Astrocyte (in vitro differentiated cells and primary cell): ENCODE data around the gene CD164. TPM values are rescaled to one million over a fixed set of nuclear protein-coding genes. Genes with fewer than 3 reads are reported as not detected.

Source experiments
- DNase-seq: peaks from one replicate; pipeline ENCODE4 v3.0.0-alpha.2; 2010; ENCODE audit warnings: low read depth
- FAIRE-seq: peaks from 2 replicates; lab custom pipeline; 2011; peaks lifted over from hg19 to GRCh38; lab: Jason Lieb, UNC
- H2AFZ ChIP-seq: 2 replicates; pipeline ENCODE4 v1.6.0; 2012; ENCODE audit warnings: low read depth, low read length, inconsistent platforms
- H3K27ac ChIP-seq: 2 replicates; pipeline ENCODE4 v1.5.1; 2011; ENCODE audit warnings: low read depth, low read length, inconsistent platforms
- H3K27me3 ChIP-seq: 2 replicates; pipeline ENCODE4 v1.6.0; 2011; ENCODE audit warnings: low read length, inconsistent platforms; ENCODE audit not compliant: insufficient read depth
- H3K36me3 ChIP-seq: 2 replicates; pipeline ENCODE4 v1.5.1; 2011; ENCODE audit warnings: low read length, inconsistent platforms; ENCODE audit not compliant: insufficient read depth
- H3K4me1 ChIP-seq: 2 replicates; pipeline ENCODE4 v1.5.1; 2011; ENCODE audit warnings: low read length, inconsistent platforms; ENCODE audit not compliant: insufficient read depth
- H3K4me2 ChIP-seq: 2 replicates; pipeline ENCODE4 v1.6.0; 2012; ENCODE audit warnings: low read length, inconsistent platforms
- H3K4me3 ChIP-seq: 2 replicates; pipeline ENCODE4 v1.5.1; 2011; ENCODE audit warnings: low read depth, mild to moderate bottlenecking, low read length, inconsistent platforms; ENCODE audit not compliant: insufficient read depth
- H3K79me2 ChIP-seq: 2 replicates; pipeline ENCODE4 v1.6.0; 2012; ENCODE audit warnings: mild to moderate bottlenecking, low read length, inconsistent platforms; ENCODE audit not compliant: insufficient read depth
- H3K9ac ChIP-seq: 2 replicates; pipeline ENCODE4 v1.6.0; 2012; ENCODE audit warnings: mild to moderate bottlenecking, low read length, inconsistent platforms
- H3K9me3 ChIP-seq: 2 replicates; pipeline ENCODE4 v1.5.1; 2012; ENCODE audit warnings: low read depth, mild to moderate bottlenecking, low read length, inconsistent platforms; ENCODE audit not compliant: insufficient read depth
- H4K20me1 ChIP-seq: 2 replicates; pipeline ENCODE4 v1.6.0; 2012; ENCODE audit warnings: low read length, inconsistent platforms; ENCODE audit not compliant: insufficient read depth
- H3K27ac Mint-ChIP-seq: one replicate; pipeline ENCODE4 v1.8.0; 2021; ENCODE audit warnings: mild to moderate bottlenecking, mixed read lengths; ENCODE audit not compliant: unreplicated experiment
- H3K27me3 Mint-ChIP-seq: one replicate; pipeline ENCODE4 v1.8.0; 2021; ENCODE audit warnings: low read depth, mixed read lengths; ENCODE audit not compliant: unreplicated experiment
- H3K36me3 Mint-ChIP-seq: one replicate; pipeline ENCODE4 v1.8.0; 2021; ENCODE audit warnings: low read depth, mixed read lengths; ENCODE audit not compliant: unreplicated experiment
- H3K4me1 Mint-ChIP-seq: one replicate; pipeline ENCODE4 v1.8.0; 2021; ENCODE audit warnings: low read depth, mixed read lengths; ENCODE audit not compliant: unreplicated experiment
- H3K4me3 Mint-ChIP-seq: one replicate; pipeline ENCODE4 v1.8.0; 2021; ENCODE audit warnings: mild to moderate bottlenecking, moderate library complexity, mixed read lengths; ENCODE audit not compliant: unreplicated experiment
- H3K9me3 Mint-ChIP-seq: one replicate; pipeline ENCODE4 v1.8.0; 2021; ENCODE audit warnings: mild to moderate bottlenecking, mixed read lengths; ENCODE audit not compliant: unreplicated experiment
- CTCF ChIP-seq: IDR thresholded peaks from 2 replicates; pipeline ENCODE4 v1.5.1; 2011; ENCODE audit warnings: low read depth, mild to moderate bottlenecking, inconsistent platforms, low read length, moderate library complexity; ENCODE audit not compliant: insufficient read depth
- EZH2 ChIP-seq: IDR thresholded peaks from 2 replicates; pipeline ENCODE4 v1.6.1; 2012; ENCODE audit warnings: mild to moderate bottlenecking, low read length, inconsistent platforms; ENCODE audit not compliant: insufficient read depth
- total RNA-seq: library from RNA; stranded (reverse); gene quantifications from 2 replicates; pipeline ENCODE4 v1.2.1, GENCODE V29; 2021

CD164 gene
- total RNA-seq, 1 donor from 2014 or later = 345 TPM

- no peaks in the 10 kb centered on the region for H3K4me1 Mint-ChIP-seq
- no peak overlapping the region for H2AFZ ChIP-seq
- peaks cover 6% of the 10 kb centered on the region for H3K27me3 Mint-ChIP-seq
- H3K79me2 ChIP-seq = no peaks in the 10 kb centered on the region
- H3K9me3 Mint-ChIP-seq = no peaks in the 10 kb centered on the region
- no peak overlapping the region for H3K4me3 ChIP-seq
- H3K27ac Mint-ChIP-seq = peak overlapping the region; percentile 82
- H3K4me3 Mint-ChIP-seq = no peak overlapping the region
- peaks cover 4% of the 10 kb centered on the region for H3K27me3 ChIP-seq
- DNase-seq (no peak), FAIRE-seq (no peak)
- no peaks in the 10 kb centered on the region for H3K36me3 Mint-ChIP-seq
- no peaks in the 10 kb centered on the region for H3K9me3 ChIP-seq
- no peaks in the 10 kb centered on the region for H4K20me1 ChIP-seq
- no peak overlapping the region for H3K27ac ChIP-seq
- no peak overlapping the region for H3K9ac ChIP-seq
- H3K4me2 ChIP-seq = no peak overlapping the region
- TF ChIP-seq EZH2 = no peak
- H3K36me3 ChIP-seq = no peaks in the 10 kb centered on the region
- H3K4me1 ChIP-seq = no peaks in the 10 kb centered on the region
These were observed 11.6 kb upstream of the CD164 start for GRCh38 chr6:109393886-109394281.

GRCh38 chr6:109393157-109393885 is 11.1 kb upstream of the CD164 start:
- H3K36me3 Mint-ChIP-seq = no peaks in the 10 kb centered on the region
- Histone ChIP-seq H3K4me2 (no peak overlapping the region), H3K27ac (no peak overlapping the region), H3K9ac (no peak overlapping the region), H2AFZ (no peak overlapping the region), H3K9me3 (no peaks in the 10 kb centered on the region), H4K20me1 (no peaks in the 10 kb centered on the region), H3K4me3 (no peak overlapping the region), H3K79me2 (no peaks in the 10 kb centered on the region), H3K4me1 (no peaks in the 10 kb centered on the region), H3K27me3 (peaks cover 4% of the 10 kb centered on the region), H3K36me3 (no peaks in the 10 kb centered on the region)
- no peak overlapping the region for H3K4me3 Mint-ChIP-seq
- no peaks in the 10 kb centered on the region for H3K9me3 Mint-ChIP-seq
- H3K4me1 Mint-ChIP-seq = no peaks in the 10 kb centered on the region
- TF ChIP-seq CTCF (no peak), EZH2 (no peak)
- no peak for DNase-seq
- H3K27me3 Mint-ChIP-seq = peaks cover 6% of the 10 kb centered on the region
- FAIRE-seq = no peak
- peak overlapping the region; percentile 82 for H3K27ac Mint-ChIP-seq

GRCh38 chr6:109389650-109390274 is 7.5 kb upstream of the CD164 start:
- FAIRE-seq = no peak
- Histone ChIP-seq H3K4me2 (no peak overlapping the region), H3K79me2 (no peaks in the 10 kb centered on the region), H3K4me1 (peaks cover 1% of the 10 kb centered on the region), H3K36me3 (no peaks in the 10 kb centered on the region), H2AFZ (no peak overlapping the region), H4K20me1 (no peaks in the 10 kb centered on the region), H3K4me3 (no peak overlapping the region), H3K9me3 (no peaks in the 10 kb centered on the region), H3K27me3 (peaks cover 4% of the 10 kb centered on the region), H3K27ac (no peak overlapping the region), H3K9ac (no peak overlapping the region)
- H3K4me1 Mint-ChIP-seq = peaks cover 2% of the 10 kb centered on the region
- TF ChIP-seq CTCF (no peak), EZH2 (no peak)
- H3K27ac Mint-ChIP-seq = no peak overlapping the region
- peaks cover 11% of the 10 kb centered on the region for H3K27me3 Mint-ChIP-seq
- no peaks in the 10 kb centered on the region for H3K36me3 Mint-ChIP-seq
- no peaks in the 10 kb centered on the region for H3K9me3 Mint-ChIP-seq
- peak; percentile 52 for DNase-seq
- H3K4me3 Mint-ChIP-seq = no peak overlapping the region
